Renal cortical epithelial cell (primary cell): ENCODE results near the gene C11orf86. TPM values are rescaled to one million over a fixed set of nuclear protein-coding genes. Genes with fewer than 3 reads are reported as not detected.

Experiments used
- DNase-seq: peaks from one replicate; pipeline ENCODE4 v3.0.0-alpha.2; 2011; ENCODE audit warnings: low read depth
- total RNA-seq: library from RNA; depleted of rRNA; stranded (reverse); fragments of >200 nt; gene quantifications from 2 replicates; pipeline ENCODE4 v1.2.3, GENCODE V29; 2014

Gene C11orf86
- total RNA-seq, 1 donor from 2014 or later, result not detected

GRCh38 chr11:67024966-67025365 is 49.9 kb downstream of the C11orf86 start:
- DNase-seq, result no peak

- DNase-seq, result no peak
Measured at GRCh38 chr11:67025750-67026149, 50.6 kb downstream of the C11orf86 start.

Other genes with a start within 250 kb of the C11orf86 start
- gene SPTBN2, start 246.1 kb upstream of the C11orf86 start, total RNA-seq, result 88.6 and 208 TPM in 2 replicates
- 23.1 and 26.4 TPM in 2 replicates for gene RCE1, start 131.9 kb upstream of the C11orf86 start, total RNA-seq
- 26.2 and 32.8 TPM in 2 replicates for gene LRFN4, start 118.2 kb upstream of the C11orf86 start, total RNA-seq
- 5.4 and 9.5 TPM in 2 replicates for gene PC, start 16.9 kb upstream of the C11orf86 start, total RNA-seq
- gene SYT12, start 47.8 kb downstream of the C11orf86 start, total RNA-seq, result 0.87 and 10.6 TPM in 2 replicates
- gene RHOD, start 81.5 kb downstream of the C11orf86 start, total RNA-seq, result 22.3 and 24.5 TPM in 2 replicates
- gene KDM2A, start 144.0 kb downstream of the C11orf86 start, total RNA-seq, result 24.7 and 92.4 TPM in 2 replicates